Cortex of kidney (tissue), 1 donor: Measurements from ENCODE around the gene CHST6.
A peak's percentile ranks its signal among the peaks of the same experiment; 100 is the strongest.
"Not testable (repeated sequence)": the region's sequence is repeated elsewhere in the genome, so short reads cannot be mapped to it uniquely, and the experiment has no call there.

Experiments
- DNase-seq: peaks from one replicate; lab custom pipeline; 2025; lab: John Stamatoyannopoulos, UW

CHST6 gene

DNA sequence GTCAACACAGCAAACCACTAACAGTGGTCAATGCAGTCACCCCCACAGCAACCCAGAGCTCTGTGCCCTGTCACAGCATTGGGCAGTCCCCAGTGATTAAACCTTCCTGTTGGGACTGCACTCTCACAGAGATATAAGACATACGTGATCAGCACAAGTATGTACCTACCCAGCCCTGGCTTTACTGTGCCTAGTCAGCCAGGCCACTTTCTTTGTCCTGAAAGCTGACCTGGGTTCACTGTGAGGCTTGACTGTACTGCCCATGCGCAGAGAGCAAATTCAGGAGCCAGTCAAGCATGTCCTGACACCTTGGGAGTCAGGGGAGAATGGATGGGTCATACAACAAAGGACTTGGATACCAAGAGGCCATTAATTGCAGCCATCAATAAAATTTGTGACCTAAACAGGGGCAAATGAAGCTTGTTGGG lies 19.8 kb downstream of the CHST6 start:
- no peak for DNase-seq

DNA sequence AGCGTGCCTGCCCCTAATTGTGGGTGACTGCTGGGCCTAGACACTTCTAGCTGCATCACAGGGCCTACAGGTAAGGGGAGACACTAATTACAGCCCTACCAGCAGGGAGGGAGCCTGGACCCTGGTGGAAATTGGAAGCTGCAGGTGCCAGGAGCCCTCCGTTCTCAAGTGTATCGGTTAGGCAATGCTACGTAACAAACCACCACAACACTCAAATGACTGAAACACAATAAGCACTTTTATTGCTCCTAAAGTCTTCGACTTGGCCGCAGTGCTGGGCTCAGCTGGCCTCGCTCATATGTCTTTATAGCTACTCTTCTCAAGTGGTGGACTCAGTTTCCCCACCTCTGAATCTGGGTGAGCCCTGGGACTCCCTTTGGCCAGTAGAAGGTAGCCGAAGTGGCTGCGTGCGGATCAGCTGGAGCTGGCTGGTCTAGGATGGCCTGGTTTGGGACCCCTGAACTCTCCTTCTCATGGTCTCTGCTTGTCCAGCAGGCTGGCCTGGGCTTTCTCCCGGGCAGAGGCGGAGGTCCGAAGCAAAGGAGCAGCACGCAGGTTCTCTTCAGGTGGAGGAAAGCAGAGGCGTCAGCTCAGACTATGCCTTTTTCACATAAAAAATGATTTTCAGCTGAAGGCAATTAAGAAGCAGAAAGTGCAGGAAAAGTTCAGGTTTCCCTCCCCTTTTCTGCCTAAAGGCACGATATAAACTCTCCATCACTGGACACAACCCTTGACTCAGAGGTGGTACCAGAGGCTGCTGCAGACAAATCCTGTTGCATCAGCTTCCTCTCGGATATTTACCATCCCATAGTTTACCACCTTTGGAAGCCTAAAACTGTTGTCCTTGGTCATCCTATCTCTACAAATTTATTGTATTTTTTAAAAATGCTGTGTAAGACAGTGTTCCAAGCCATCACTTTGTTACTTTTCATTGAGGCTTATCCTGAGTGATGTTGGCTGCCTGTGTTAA lies 22.0 kb downstream of the CHST6 start:
- no peak for DNase-seq

DNA sequence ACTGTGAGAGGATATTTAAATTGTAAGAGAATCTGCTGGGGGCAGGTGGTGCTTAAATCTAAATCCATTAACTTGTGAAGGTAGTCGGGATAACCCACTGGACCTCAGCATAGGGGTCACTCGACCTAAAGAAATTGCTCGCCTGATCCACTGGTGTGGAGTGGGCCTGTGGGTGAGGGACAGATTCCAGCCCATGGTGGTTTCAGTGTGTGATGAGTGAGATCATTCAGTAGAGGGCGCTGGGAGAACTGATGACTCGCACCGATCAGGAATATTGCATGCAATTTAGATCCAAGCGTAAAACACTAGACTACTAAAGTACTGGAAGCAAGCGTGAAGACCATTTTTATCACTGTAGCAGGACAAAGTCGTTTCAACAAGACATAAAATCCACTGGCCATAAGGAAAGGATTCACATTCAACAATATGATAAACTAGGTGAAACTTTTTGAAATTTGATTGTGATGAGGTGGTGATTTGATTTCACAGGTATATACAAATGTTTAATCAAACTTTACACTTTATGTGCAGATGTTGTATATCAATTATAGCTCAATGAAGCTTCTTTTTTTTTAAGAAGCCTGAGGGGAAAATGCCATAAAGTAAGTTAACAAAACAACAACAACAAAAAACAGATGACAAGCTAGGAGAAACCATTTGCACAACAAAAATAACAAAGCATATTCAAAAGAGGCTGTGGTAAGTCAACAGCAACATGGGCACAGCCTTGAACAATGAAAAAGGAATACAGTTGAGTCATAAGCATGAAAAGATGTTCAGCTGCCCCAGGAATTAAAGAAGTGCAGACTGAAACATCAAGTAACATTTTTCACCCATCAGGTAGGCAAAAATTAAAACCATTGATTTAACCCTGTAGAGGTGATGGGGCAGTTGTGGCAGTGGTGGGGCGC lies 23.3 kb downstream of the CHST6 start:
- no peak for DNase-seq

DNA sequence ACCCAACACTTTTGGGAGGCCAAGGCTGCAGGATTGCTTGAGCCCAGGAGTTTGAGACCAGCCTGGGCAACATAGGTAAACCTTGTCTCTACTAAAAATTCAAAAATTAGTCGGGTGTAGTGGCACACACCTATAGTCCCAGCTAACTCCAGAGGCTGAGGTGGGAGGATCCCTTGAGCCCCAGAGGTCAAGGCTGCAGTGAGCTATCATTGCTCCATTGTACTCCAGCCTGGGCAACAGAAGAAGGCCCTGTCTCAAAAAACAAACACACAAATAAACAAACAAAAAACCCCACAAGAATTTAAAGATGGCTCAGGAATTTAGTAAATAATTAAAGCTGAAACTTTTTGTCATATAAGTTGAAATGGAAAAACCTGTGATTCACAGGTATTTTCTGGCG lies 28.5 kb downstream of the CHST6 start:
- DNase-seq, result no peak

DNA sequence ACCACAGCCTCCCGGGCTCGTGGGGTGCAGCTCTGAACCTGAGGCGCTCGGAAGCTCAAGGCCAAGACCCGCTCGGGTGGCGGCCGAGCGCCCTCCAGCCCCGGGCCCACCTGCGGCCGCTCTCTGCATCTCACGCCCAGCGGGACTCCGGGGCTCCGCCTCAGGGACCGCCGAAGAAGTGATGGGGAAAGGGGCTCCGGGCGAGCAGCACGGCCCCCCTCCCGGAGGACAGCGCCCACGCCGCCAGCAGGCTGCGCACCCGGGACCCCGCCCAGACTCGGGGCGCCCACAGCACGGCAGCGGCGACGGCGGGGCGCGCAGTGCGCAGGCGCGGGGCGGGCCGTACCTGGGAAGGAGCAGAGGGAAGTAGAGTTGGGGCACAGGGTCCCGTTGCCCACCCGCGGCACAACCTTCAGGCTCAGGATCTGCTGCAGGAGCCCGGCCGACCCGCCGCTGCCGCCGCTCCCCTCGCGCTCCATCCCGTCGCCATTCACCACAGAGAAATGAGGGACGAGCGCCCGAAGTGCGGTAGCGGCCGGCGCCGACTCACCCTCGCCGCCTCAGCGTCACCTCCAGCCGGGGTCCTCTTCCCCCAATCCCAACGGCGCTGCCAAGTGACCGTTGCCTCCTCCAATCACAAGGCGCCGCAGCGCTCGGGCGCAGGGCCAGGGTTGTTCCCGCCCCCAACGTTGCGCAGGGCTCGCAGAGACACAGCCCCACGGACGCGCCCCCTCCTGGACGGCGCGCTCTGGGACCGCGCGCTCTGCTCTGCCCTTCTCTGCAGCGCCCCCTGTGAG lies 30.9 kb downstream of the CHST6 start, which contains the start of gene TMEM170A:
Gene TMEM170A (minus strand): TSS at position 568 of the 797 bp plus-strand sequence. CDS start 89 bp downstream, at position 479.
- peak; percentile 53 for DNase-seq

DNA sequence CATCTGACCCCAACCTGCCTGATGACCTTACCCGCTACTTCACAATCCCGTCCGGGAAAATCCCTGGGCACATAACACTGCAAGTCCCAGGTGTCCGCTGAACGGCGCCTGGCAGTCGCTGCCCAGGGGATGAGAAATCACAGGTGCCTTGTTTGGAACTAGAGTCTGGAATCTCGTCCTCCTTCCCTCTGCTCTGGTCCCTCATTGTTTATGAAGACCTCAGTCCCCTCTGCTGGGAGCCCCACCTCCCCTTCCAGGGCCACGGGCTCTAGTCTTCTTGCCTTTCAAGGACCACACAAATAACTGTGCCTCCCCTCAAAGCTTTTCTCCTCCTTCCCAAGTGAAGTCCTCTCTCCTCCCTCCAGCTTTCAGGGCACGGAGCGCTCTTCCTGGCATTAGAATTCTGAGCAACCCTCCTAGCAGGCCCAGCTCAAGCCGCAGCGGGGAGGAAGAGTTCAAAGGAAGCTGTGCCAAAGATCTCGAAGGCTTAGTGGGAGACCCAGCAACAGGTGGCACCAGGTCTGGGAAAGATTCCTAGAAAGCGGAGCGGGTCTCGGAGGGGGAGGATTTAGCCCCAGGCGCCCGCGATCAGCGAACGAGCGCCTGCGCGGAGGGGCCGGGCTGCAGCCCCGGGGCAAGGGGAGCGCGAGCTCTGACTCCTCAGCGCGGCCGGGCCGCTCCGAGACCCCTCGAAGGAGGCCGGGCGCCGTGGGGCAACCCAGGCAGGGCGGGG lies 31.7 kb downstream of the CHST6 start:
- DNase-seq, result not testable (repeated sequence)

DNA sequence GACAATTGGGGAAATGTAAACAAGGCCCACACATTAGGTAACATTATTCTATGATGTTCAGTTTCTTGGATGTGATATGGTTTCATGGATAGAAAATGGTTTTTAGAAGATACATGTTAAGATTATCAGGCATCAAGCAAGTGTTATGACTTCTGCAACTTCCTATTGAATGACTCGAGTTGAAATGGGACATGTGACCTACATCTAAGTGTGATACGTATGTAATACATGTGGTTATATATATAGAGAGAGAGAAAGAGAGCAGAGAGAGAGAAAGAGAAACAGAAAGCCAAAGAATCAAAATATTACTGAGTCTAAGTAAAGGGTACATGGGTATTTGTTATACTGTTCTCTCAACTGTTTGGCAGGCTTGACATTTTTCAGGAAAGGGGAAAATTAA lies 32.4 kb downstream of the CHST6 start:
- DNase-seq, result no peak

DNA sequence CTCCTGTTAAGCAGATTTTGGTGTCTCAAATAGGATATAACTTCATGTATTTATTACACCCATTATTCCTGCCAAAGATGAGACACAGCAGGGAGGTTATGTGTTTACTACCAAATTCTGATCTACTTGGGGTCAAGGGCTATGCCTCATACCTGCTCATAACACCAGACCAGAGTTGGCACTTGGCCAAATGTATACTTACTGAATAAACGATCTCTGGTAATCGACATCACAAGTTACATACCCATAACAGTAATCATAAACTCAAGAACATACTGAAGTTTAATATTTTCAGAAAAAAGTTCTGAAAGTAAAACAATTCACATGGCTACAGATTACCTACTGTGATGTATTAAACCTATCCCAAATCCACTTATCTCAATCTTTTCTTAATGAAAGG lies 33.7 kb downstream of the CHST6 start:
- no peak for DNase-seq

DNA sequence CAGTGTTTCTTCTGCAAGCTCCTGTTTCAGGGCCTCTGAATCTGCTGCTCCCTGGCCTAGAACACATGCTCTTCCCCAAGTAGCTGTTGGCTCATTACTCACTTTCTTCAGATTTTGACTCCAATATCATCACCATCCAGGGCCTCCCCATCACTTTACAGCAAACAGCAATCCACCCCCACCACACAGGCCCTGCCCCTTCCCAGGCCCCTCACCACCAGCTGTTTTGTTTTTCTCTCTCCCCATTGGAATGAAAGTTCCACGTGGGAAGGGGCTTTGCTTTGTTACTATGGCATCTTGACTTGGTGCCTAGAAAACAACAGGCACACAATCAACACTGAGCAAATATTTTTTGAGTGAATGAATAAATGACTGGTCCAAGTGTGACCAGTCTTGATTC lies 34.8 kb downstream of the CHST6 start:
- no peak for DNase-seq

DNA sequence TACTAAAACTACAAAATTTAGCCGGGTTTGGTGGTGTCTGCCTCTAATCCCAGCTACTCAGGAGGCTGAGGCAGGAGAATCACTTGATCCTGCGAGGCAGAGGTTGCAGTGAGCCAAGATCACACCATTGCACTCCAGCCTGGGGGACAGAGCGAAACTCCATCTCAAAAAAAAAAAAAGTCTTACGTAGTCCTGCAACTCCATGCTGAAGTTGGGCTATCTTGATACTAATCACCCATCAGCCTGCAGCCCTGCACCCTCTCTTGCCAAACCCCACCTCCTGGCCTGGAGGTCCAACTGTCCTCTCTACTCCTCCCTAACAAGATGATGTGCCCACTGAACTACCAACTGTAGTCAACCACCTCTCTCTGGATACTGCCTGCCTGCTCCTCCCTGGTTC lies 35.5 kb downstream of the CHST6 start:
- DNase-seq, result no peak

DNA sequence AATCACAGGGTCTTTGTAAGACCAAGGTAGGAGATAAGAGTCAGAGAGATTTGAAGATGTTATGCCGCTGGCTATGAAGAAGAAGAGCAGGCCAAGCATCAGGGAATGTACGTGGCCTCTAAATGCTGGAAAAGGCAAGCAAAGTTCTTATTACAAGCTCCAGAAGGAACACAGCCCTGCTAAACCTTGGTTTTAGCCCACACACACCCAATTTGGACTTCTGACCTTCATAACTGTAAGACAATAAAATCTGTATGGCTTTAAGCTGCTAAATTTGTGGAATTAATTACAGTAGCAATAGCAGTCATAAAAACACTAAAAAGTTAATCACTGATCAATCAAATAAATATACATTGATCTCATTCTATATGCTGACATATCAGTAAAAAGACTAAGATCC lies 36.8 kb downstream of the CHST6 start:
- no peak for DNase-seq

DNA sequence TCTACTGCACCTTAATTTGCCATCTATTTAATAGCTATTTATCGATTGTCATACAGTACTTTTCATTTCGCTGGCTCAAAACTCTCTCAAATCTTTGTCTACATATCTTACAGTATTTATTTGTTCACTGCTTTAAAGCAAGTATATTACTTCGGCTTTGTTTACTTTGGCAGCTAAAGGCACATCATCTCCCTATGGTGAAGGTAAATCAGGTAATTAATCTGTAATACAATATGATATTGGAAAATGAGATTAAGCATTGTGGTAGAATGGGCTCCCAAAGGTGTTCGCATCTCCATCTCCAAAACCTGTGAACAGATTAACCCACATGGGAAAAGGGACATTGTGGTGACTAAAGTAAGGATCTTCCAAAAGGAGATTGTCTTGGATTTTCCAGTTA lies 37.2 kb downstream of the CHST6 start:
- no peak for DNase-seq

DNA sequence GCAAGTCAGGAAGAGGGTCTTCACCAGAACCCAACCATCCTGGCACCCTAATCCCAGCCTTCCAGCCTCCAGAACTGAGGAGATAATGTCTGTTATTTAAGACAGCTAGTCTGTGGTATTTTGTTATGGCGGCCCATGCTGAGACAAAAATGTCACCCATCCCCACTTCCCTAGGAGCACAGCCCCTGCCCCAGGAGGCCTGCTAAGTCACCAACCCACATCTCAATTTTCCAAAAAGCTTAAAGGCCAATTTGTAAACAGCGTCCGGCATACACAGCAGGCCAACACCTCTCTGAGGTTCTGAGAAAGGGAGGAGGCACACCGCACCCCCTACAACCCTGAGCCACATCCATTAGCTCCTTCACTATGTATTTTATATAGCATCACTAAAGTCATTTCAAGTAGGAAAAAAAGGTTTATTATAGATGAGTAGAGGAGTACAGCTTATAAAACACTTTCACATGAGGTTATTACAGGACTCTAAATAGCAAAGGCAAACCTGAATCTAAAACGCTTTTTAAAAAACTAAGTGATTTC lies 37.7 kb downstream of the CHST6 start:
- DNase-seq, result no peak

DNA sequence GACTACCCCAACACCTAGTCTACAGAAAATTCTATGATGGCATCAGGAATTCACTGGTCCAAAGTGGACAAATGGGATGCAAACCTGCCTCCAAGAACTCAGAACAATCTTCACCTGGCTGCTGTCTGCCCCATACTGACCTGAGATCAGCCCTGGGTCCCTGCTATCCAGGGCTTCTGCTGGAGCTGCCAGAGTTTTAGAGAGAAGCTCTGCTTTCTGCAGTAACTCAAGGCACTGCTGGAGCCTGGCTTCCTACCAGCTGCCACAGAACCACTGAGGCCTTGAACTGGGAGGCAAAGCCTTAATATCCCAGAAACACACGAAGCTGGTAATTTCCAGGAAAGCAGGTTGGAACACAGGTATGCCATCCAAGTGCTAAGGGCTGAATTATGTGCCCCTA lies 38.3 kb downstream of the CHST6 start:
- no peak for DNase-seq

DNA sequence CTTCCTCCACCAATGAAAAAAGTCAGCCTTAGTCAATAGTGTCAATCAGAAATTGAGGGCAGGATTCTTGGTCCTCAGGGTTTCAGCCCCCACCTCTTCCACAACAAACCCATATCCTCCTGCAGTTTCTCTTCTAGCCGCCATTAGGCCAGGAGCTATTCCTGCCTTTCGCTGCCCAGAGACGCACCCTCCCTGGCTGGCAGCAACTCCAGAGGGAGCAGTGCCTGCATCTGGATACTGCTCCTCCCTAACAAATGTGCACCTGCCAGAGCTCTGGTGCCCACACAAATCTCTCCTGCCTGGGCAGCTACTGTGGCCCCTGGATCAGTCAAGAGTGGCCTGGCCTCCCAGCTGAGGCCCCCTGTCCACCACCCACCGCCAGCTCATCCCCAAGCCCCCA lies 38.8 kb downstream of the CHST6 start:
- DNase-seq, result not testable (repeated sequence)

DNA sequence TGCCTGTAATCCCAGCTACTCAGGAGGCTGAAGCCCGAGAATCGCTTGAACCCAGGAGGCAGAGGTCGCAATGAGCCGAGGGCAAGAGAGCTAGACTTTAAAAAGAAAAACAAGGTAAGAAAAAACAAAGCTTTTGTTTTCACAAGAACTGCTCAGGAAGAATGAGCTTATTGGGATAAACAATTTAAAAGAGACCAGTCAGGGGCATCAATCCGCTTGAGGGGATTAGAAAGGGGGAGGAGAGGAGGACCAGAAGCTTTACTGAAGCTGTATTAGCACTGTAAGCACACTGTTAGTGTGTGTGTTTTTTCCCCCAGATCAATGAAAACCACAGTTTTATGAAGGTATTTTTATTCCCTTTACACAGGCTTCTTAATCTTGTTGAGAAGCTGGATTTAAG lies 39.6 kb downstream of the CHST6 start:
- no peak for DNase-seq

DNA sequence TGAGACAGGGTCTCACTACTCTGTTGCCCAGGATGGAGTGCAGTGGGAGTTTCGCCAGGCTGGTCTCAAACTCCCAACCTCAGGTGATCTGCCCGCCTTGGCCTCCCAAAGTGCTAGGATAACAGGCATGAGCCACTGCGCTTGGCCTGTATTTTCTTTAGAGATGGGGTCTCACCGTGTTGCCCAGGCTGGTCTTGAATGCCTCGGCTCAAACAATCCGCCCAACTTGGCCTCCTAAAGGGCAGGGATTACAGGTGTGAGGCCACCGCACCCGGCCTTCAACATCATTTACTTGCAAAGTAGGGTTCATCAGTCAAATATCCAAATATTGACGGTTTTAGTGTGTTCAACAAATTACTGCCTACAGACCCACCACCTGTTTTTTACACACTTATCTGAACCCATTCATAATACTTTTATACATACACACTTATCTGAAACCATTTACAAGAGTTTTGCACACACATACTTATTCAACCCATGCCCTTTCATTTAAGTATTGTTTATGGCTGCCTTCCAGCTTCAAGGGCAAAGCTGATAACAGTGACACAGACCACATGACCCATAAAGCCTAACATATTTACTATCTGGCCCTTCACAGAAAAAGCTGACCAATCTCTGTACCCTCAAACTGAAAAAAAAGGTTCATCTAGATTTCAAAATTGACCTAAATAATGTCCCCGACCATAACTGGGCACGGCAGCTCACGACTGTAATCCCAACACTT lies 42.6 kb downstream of the CHST6 start:
- DNase-seq, result no peak

DNA sequence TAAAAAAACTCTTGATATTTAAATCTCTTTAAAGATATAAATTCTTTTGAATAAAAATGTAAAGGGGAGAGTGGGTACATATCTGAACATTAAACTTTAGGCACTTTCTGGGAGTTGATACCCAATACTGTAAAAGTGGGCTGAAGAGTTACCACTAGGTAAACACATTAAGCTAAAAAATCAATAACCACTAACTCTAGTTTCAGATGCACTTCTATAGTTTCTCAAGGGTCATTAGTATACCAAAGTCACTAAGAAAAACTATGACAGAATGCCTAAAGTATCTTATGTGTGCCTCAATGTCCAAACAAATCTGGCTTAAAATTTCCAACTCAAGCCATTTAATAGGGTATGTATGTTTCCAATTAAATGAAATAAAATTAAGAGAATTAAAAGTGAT lies 48.8 kb downstream of the CHST6 start:
- DNase-seq, result no peak

DNA sequence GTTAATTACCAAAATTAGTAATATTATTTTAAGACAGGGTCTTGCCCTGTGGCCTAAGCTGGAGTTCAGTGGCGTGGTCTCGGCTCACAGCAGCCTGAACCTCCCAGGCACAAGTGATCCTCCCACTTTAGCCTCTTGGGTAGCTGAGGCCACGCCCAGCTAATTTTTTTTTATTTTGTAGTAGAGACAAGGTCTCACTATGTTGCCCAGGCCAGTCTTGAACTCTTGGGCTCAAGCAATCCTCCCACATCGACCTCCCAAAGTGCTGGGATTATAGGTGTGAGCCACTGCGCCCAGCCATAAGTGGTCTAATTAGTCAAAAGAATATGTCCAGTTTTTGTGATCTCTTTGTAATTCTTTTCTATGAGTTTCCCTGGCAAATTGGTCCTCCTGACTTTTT lies 49.9 kb downstream of the CHST6 start:
- no peak for DNase-seq

DNA sequence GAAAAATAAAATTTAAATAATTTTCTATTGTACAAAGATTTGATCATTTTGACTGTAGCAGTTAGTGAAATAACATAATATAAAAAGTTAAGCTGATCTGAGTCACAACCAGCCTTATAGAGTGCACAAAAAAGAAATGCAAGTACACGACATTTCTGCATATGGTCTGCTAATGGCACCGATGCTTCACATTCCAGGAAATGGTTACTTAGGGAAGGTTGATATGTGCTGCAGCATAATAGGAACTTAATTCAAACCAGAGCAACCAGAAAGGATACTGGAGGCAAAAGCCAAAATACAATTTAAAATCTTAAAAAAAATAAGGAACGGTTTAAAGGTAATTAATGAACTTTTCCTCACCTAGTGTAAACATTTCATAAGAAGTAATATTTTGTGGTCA lies 51.9 kb downstream of the CHST6 start:
- DNase-seq, result no peak
